Right atrium auricular region (tissue), 2 donors: ENCODE measurements around the gene ELL. TPM values are rescaled to one million over a fixed set of nuclear protein-coding genes. Genes with fewer than 3 reads are reported as not detected.

Experiments
- DNase-seq: peaks from one replicate; pipeline ENCODE4 v3.0.0-alpha.2; 2019; ENCODE audit warnings: low spot score
- H3K27ac ChIP-seq, 2 donors: fragments of 200-600 bp; sonication (generic); 1 replicate in 1 of 2; 2 replicates in 1 of 2; pipeline ENCODE4 v1.5.1; 2016 to 2019
- H3K27me3 ChIP-seq, 2 donors: fragments of 200-600 bp; sonication (generic); one replicate each; pipeline versions ENCODE4 v1.5.1 to v1.6.0; 2017 to 2019
- H3K36me3 ChIP-seq: fragments of 200-600 bp; sonication (generic); one replicate; pipeline ENCODE4 v1.5.1; 2016
- H3K4me1 ChIP-seq, 2 donors: fragments of 200-600 bp; sonication (generic); one replicate each; pipeline versions ENCODE4 v1.5.1 to v1.6.0; 2017 to 2019
- H3K4me3 ChIP-seq, 2 donors: fragments of 200-600 bp; sonication (generic); 1 replicate in 1 of 2; 2 replicates in 1 of 2; pipeline ENCODE4 v1.5.1; 2017 to 2019; ENCODE audit warnings: mild to moderate bottlenecking in 1 of 2, moderate library complexity in 1 of 2
- H3K9me3 ChIP-seq, 2 donors: fragments of 200-600 bp; sonication (generic); one replicate each; pipeline ENCODE4 v1.5.1; 2019
- total RNA-seq, 2 donors: library from RNA; depleted of rRNA; stranded (reverse); fragments of >200 nt; gene quantifications; one replicate each; pipeline ENCODE4 v1.1.0, GENCODE V29; 2016
- TF ChIP-seq, protein P1 (sequence below), 2 donors: fragments of 200-600 bp; sonication (generic); IDR thresholded peaks; one replicate each; pipeline ENCODE4 v1.5.1; 2019; ENCODE audit warnings: antibody characterized with exemption in 2 of 2

Gene ELL
- total RNA-seq, 2 donors from 2014 or later, result 12.4 to 17.5 TPM

DNA sequence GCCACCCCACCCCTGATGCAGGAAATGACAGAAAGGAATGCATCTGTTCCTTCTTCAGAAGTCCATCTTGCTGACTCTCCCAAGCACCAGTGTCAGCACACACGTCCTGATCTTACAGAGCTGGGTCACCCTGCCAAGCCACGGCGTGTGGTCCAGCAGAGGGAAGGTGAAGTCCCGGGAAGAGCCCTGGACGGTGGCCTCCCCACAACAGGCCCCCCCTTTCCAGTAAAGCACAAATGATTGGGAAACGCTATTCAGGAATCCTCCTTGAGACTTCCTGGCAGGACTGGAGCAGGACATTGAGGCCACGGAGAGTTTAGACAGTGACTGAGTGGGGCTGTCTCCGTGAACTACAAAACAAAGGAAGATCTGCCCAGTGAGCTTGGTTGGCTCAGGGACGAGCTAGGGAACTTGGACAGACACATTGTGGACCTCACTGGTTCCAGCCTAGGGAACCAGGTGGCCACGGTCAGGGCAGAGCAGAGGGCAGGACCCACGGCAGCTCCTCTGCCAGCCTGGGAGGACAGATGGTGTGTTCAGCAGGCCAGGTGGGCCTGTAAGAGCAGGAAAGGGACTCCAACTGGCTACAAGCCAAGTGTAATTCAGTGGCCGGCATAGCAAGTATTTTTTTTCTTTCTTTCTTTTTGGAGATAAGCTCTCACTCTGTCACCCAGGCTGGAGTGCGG lies 41.7 kb downstream of the ELL start:
- TF ChIP-seq, protein P1, sequence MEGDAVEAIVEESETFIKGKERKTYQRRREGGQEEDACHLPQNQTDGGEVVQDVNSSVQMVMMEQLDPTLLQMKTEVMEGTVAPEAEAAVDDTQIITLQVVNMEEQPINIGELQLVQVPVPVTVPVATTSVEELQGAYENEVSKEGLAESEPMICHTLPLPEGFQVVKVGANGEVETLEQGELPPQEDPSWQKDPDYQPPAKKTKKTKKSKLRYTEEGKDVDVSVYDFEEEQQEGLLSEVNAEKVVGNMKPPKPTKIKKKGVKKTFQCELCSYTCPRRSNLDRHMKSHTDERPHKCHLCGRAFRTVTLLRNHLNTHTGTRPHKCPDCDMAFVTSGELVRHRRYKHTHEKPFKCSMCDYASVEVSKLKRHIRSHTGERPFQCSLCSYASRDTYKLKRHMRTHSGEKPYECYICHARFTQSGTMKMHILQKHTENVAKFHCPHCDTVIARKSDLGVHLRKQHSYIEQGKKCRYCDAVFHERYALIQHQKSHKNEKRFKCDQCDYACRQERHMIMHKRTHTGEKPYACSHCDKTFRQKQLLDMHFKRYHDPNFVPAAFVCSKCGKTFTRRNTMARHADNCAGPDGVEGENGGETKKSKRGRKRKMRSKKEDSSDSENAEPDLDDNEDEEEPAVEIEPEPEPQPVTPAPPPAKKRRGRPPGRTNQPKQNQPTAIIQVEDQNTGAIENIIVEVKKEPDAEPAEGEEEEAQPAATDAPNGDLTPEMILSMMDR (IDR thresholded peaks at IDR 0.05), result no peak
- DNase-seq, result peak; percentile 91
- no peak overlapping the region for H3K4me3 ChIP-seq
- peaks cover 0 to 66% of the 10 kb centered on the region in 2 donors for H3K4me1 ChIP-seq
- no peaks in the 10 kb centered on the region for H3K27me3 ChIP-seq
- H3K27ac ChIP-seq, result peak overlapping the region; percentile 78 to 90
- no peaks in the 10 kb centered on the region for H3K36me3 ChIP-seq
- no peaks in the 10 kb centered on the region for H3K9me3 ChIP-seq

GRCh38 chr19:18478545-18479311 lies 43.1 kb downstream of the ELL start:
- no peaks in the 10 kb centered on the region for H3K36me3 ChIP-seq
- H3K9me3 ChIP-seq, result no peaks in the 10 kb centered on the region
- peak overlapping the region; percentile 78 to 90 for H3K27ac ChIP-seq
- H3K4me1 ChIP-seq, result peaks cover 0 to 66% of the 10 kb centered on the region in 2 donors
- no peaks in the 10 kb centered on the region for H3K27me3 ChIP-seq
- H3K4me3 ChIP-seq, result no peak overlapping the region
- DNase-seq, result peak; percentile 93
- TF ChIP-seq, protein P1 (IDR thresholded peaks at IDR 0.05), result no peak

- H3K27ac ChIP-seq, result peak overlapping the region; percentile 78 to 90
- DNase-seq, result no peak
- peaks cover 0 to 66% of the 10 kb centered on the region in 2 donors for H3K4me1 ChIP-seq
- TF ChIP-seq, protein P1 (IDR thresholded peaks at IDR 0.05), result no peak
- no peak overlapping the region for H3K4me3 ChIP-seq
- H3K36me3 ChIP-seq, result no peaks in the 10 kb centered on the region
- H3K27me3 ChIP-seq, result no peaks in the 10 kb centered on the region
- no peaks in the 10 kb centered on the region for H3K9me3 ChIP-seq
These were observed 43.9 kb downstream of the ELL start for GRCh38 chr19:18477974-18478373.

DNA sequence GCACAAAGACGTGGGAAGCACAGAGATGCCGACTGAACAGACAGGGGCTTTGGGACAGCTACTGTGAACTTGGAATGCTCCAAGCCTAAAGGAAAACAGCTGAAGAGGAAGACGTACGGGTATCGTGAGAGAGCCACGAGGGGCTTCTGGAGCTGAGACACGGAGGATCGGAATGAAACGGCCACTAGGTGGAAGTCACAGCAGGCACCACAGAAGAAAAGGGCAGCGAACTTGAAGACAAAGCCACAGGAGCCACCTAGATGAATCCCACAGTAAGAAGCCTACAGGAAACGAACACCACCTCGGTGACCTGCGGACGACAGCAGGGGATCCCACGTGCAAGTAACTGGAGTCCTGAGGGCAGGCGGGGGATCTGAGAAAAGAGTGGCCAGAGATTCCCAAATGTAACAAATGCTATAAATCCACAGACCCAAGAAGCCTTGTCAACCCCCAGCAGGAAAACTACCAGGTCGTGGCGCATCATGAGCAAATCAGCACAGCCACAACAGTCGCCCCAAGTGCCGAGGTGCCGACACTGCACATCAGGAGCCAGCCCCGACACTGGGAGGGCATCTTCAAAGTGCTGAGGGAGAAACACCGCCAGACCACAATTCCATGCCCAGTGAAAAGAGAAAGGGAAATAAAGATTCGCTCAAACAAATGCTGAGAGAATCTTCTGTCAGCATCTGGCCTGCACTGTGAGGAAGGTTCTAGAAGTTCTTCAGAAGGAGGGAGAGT lies 44.7 kb downstream of the ELL start:
- peaks cover 4% of the 10 kb centered on the region for H3K36me3 ChIP-seq
- no peak overlapping the region for H3K4me3 ChIP-seq
- H3K27ac ChIP-seq, result peak overlapping the region; percentile 7 to 90
- DNase-seq, result no peak
- TF ChIP-seq, protein P1 (IDR thresholded peaks at IDR 0.05), result no peak
- H3K4me1 ChIP-seq, result peaks cover 0 to 63% of the 10 kb centered on the region in 2 donors
- H3K9me3 ChIP-seq, result no peaks in the 10 kb centered on the region
- no peaks in the 10 kb centered on the region for H3K27me3 ChIP-seq

DNA sequence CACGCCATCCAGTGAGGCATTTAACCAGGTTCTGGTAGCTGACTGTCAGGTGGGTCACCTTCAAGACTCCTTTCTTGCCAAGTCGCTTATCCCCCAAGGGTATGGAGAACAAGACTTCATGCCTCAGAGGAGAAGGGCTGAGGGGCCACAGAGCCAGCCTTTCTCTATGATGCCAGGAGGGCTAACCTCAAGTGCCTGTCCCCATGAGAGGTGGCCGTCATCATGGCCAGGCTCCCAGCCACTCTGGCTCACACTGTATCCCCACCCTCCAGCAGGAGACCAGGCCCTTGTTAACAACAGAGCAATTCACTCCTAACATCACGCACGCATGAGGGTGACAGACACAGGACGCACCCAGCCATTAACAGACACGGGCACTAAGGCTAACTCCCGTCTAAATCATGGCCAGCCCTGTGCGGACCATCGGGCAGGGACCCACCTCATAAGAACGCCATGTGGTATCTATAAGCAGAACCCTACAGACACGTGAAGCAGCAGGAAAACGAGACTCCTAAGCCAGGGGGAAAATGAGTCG lies 45.3 kb downstream of the ELL start:
- H3K27me3 ChIP-seq, result no peaks in the 10 kb centered on the region
- no peak for DNase-seq
- H3K36me3 ChIP-seq, result peaks cover 10% of the 10 kb centered on the region
- H3K4me1 ChIP-seq, result peaks cover 0 to 63% of the 10 kb centered on the region in 2 donors
- no peaks in the 10 kb centered on the region for H3K9me3 ChIP-seq
- H3K4me3 ChIP-seq, result no peak overlapping the region
- TF ChIP-seq, protein P1 (IDR thresholded peaks at IDR 0.05), result no peak
- H3K27ac ChIP-seq, result peak overlapping the region; percentile 7 to 90
